Measurements from ENCODE around the gene EPDR1.

- no peak for TF ChIP-seq EP300 (IDR thresholded peaks at IDR 0.05; ENCODE audit: borderline replicate concordance)
- no peak for TF ChIP-seq MAX (IDR thresholded peaks at IDR 0.05)
- no peak for TF ChIP-seq TAF1 (IDR thresholded peaks at IDR 0.05; ENCODE audit: low read depth)
- TF ChIP-seq EGR1 (IDR thresholded peaks at IDR 0.05), result no peak
- TF ChIP-seq YY1 (IDR thresholded peaks at IDR 0.05; ENCODE audit: low read depth), result no peak
- no peak for TF ChIP-seq TEAD4 (IDR thresholded peaks at IDR 0.05)
- TF ChIP-seq TCF12 (IDR thresholded peaks at IDR 0.05; ENCODE audit: low read depth), result no peak
- TF ChIP-seq RAD21 (IDR thresholded peaks at IDR 0.05; ENCODE audit: low read depth), result no peak
- TF ChIP-seq CREB1 (IDR thresholded peaks at IDR 0.05; ENCODE audit: low read depth), result no peak
- no peak for TF ChIP-seq USF1 (IDR thresholded peaks at IDR 0.05)
These were observed 49.8 kb downstream of the EPDR1 start for GRCh38 chr7:37970211-37970610.
